GM12891 (cell line): ENCODE data around the gene CTDSP2.
"Not testable (repeated sequence)": the region's sequence is repeated elsewhere in the genome, so short reads cannot be mapped to it uniquely, and the experiment has no call there.

Experiments
- POLR2A ChIP-seq: IDR thresholded peaks from 2 replicates; pipeline ENCODE4 v1.6.1; 2011; ENCODE audit warnings: low read depth, low read length, control low read depth
- POLR2AphosphoS5 ChIP-seq: IDR thresholded peaks from 2 replicates; pipeline ENCODE4 v1.6.1; 2011; ENCODE audit warnings: low read depth, low read length, control low read depth
- POU2F2 ChIP-seq: IDR thresholded peaks from 2 replicates; pipeline ENCODE4 v1.6.1; 2011; ENCODE audit warnings: low read depth, mild to moderate bottlenecking, control low read depth, low read length, moderate library complexity
- SPI1 ChIP-seq: IDR thresholded peaks from 2 replicates; pipeline ENCODE4 v1.6.1; 2011; ENCODE audit warnings: low read depth, low read length, control low read depth
- TAF1 ChIP-seq: IDR thresholded peaks from 2 replicates; pipeline ENCODE4 v1.6.1; 2011; ENCODE audit warnings: low read depth, low read length, control low read depth

DNA sequence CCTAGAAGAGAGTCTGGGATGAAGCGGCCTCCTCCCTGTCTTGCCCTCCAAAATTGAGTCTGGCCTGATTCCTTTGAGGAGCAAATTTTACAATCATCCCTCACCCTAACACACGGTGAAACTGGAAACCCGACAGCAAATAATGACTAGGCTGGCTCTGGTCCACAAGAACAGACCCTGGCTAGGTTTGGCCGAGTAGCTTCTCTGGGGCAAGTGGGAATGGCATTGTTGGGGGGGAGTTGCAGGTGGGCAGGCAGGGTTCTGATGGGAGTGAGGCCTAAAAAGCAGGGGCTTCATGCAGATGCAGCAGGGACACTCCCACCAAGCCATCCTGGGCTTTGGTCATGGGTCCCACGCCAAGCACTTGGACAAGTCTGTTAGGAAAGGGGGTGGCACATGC lies 25.5 kb downstream of the CTDSP2 start:
- not testable (repeated sequence) for TF ChIP-seq POLR2A, POLR2AphosphoS5, SPI1, TAF1, POU2F2
